ENCODE results near the gene LHFPL3.

LHFPL3 gene

GRCh38 chr7:104604706-104605105 is 276.3 kb downstream of the LHFPL3 start:
- DNase-seq = no peak

GRCh38 chr7:104621321-104621720 is 292.9 kb downstream of the LHFPL3 start:
- DNase-seq = no peak

GRCh38 chr7:104625956-104626355 is 297.6 kb downstream of the LHFPL3 start:
- no peak for DNase-seq

- DNase-seq = peak; percentile 4
Measured at GRCh38 chr7:104627516-104627915, 299.1 kb downstream of the LHFPL3 start.

- DNase-seq = no peak
Measured at GRCh38 chr7:104628017-104628416, 299.6 kb downstream of the LHFPL3 start.

GRCh38 chr7:104629408-104629807 is 301.0 kb downstream of the LHFPL3 start:
- no peak for DNase-seq

- no peak for DNase-seq
Measured at GRCh38 chr7:104640506-104640905, 312.1 kb downstream of the LHFPL3 start.

GRCh38 chr7:104642560-104642959 is 314.2 kb downstream of the LHFPL3 start:
- DNase-seq = no peak

GRCh38 chr7:104643587-104644217 is 315.3 kb downstream of the LHFPL3 start:
- peak; percentile 21 for DNase-seq

GRCh38 chr7:104650991-104651640 is 322.7 kb downstream of the LHFPL3 start:
- no peak for DNase-seq

GRCh38 chr7:104652434-104652833 is 324.0 kb downstream of the LHFPL3 start:
- no peak for DNase-seq

GRCh38 chr7:104652865-104653264 is 324.5 kb downstream of the LHFPL3 start:
- DNase-seq = no peak

- no peak for DNase-seq
Measured at GRCh38 chr7:104653825-104654401, 325.5 kb downstream of the LHFPL3 start.

- DNase-seq = no peak
Measured at GRCh38 chr7:104655592-104655991, 327.2 kb downstream of the LHFPL3 start.

GRCh38 chr7:104656467-104656866 is 328.1 kb downstream of the LHFPL3 start:
- DNase-seq = no peak

GRCh38 chr7:104657134-104657533 is 328.7 kb downstream of the LHFPL3 start:
- no peak for DNase-seq

GRCh38 chr7:104661575-104661974 is 333.2 kb downstream of the LHFPL3 start:
- no peak for DNase-seq

- no peak for DNase-seq
Measured at GRCh38 chr7:104664648-104665047, 336.2 kb downstream of the LHFPL3 start.

- no peak for DNase-seq
Measured at GRCh38 chr7:104677587-104677986, 349.2 kb downstream of the LHFPL3 start.

- no peak for DNase-seq
Measured at GRCh38 chr7:104679085-104679484, 350.7 kb downstream of the LHFPL3 start.

GRCh38 chr7:104686286-104686685 is 357.9 kb downstream of the LHFPL3 start:
- DNase-seq = no peak

- no peak for DNase-seq
Measured at GRCh38 chr7:104694710-104695109, 366.3 kb downstream of the LHFPL3 start.

- DNase-seq = no peak
Measured at GRCh38 chr7:104695563-104695962, 367.2 kb downstream of the LHFPL3 start.

- DNase-seq = no peak
Measured at GRCh38 chr7:104700336-104700735, 371.9 kb downstream of the LHFPL3 start.

Measured in stimulated activated CD4-positive, alpha-beta T cell treated with anti-CD3 and anti-CD28 coated beads, Interleukin-15, amount 100 ng/mL, for 24 hours (primary cell).